Stimulated activated CD8-positive, alpha-beta memory T cell treated with anti-CD3 and anti-CD28 coated beads, Interleukin-15, amount 100 ng/mL, for 24 hours (primary cell): ENCODE results near the gene RCOR2.
"Not testable (repeated sequence)": the region's sequence is repeated elsewhere in the genome, so short reads cannot be mapped to it uniquely, and the experiment has no call there.

Experiments
- DNase-seq: peaks from one replicate; pipeline ENCODE4 v3.0.0-alpha.2; 2020; ENCODE audit warnings: low read depth

The RCOR2 gene

DNA sequence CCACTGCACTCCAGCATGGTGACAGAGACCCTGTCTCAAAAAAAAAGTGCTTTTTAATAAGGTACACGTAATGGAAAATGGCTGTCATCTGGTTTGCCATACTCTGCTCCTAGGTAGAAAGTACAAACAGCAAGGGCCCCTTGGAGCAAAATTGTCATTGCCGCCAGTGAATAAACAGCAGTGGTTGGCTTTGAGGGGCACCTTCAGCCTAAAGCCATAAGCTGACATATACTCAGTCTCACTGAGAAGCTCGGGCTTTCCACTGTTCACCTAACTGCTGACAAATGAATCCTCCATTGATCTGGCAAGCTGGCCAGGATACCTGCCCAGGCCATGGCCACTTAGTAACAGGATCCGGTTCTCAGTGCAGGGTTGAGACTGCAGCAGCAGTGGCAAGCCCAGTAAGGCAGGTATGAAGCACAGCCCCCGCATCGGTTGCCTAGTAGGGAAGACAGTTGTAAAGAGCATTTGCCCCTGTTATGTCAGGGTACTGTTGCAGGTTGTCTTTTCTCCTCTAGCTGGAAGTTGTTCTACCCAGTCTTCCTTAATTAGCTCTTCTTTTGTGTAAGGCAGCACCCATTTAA lies 39.2 kb downstream of the RCOR2 start:
- DNase-seq = no peak

DNA sequence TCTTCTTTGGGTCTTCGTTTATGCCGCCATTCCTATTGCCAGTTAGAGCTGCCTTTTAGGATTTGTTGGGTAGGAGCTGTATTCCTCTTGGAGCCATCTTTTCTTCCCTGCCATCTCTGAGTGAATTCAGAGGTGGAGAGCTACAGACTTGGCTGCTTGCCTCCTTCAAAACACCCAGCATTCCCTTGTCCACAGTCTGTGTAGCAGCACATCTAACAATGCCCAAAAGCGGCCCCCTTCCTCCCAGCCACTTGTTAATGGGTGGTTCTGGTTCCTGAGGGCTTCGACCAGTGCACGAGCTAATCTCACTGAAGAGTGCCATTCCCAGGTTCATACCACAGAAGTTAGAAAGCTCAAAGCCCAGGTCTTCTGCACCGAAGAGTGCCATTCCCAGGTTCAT lies 40.3 kb downstream of the RCOR2 start:
- no peak for DNase-seq

DNA sequence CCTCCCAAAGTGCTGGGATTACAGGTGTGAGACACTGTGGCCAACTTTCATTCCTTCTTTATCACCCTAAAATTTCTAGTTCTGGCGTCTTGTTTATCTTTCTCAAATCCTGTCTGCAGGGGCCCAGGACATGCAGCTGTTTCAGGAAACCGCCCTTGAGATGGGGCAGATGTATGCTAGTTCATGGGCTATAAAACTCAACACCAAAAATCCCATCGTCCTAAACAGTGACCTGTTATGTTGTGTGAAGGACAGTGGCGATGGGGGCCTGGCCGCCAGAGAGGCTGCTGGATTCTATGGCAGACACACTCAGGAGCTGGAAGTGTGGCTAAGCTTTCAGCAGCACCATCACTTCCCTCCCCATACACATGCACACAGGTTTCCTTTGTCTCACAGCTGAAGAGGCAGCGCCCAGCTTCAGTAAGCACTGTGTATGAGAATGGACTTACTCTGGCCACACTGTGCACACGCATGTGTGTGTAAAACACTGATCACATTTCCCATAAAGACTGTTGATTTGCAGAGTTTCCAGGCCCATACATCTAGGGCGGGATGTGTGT lies 41.4 kb downstream of the RCOR2 start:
- no peak for DNase-seq

DNA sequence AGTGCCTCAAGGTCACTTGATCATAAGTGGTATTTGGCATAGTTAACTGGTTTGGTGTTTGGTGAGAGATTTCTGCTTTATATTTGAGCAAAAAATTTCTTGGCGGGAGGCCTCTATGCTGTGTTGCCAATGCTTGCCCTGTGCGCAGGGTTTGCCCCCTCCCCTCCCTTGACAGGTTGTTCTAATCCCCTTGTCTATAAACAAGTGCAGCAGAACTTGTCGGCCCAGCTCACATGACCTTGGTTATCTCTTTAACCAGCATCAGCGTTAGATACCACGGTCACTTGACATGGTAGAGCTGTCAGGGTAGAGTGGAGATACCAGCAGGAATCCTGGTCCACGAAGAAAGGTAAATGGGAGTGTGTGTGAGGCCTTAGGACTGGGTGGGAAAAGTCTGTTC lies 42.5 kb downstream of the RCOR2 start:
- DNase-seq = no peak

DNA sequence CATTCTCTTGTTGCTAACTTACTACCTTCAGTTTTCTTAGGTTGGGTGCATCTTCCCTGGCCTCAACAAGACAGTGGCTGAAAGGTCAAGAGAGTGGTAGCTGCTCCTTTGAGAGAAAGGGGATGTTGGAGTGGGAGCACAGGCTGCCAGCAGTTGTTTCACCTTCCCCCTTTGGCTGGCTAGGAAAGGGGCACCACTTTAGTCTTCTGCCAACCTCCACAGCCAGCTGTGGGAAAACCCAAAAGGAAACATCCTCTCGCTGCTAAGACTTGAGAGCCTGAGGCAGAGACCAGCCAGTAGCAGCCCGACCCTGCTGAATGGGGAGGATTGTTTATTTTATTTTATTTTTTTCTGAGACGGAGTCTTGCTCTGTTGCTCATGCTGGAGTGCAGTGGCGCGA lies 43.7 kb downstream of the RCOR2 start:
- DNase-seq = no peak

DNA sequence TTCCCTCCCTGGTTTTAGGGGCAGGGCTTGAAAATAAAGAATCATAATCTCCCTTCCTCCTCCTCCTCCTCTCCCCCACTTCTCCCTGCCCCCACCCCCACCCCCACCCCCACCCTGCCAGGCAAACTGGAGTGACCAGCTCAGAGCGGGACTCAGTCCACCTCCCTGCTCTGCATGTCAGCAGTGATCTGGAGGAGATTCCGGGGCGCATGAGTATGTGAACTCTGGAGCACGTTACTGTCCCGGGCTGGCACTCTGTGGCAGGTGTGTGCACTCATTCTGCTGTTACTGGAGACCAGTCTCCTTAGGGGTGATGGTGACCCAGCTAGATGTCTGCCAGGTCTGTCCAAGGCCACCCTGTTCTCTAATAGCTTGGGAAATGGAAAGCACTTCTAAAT lies 44.2 kb downstream of the RCOR2 start:
- no peak for DNase-seq

DNA sequence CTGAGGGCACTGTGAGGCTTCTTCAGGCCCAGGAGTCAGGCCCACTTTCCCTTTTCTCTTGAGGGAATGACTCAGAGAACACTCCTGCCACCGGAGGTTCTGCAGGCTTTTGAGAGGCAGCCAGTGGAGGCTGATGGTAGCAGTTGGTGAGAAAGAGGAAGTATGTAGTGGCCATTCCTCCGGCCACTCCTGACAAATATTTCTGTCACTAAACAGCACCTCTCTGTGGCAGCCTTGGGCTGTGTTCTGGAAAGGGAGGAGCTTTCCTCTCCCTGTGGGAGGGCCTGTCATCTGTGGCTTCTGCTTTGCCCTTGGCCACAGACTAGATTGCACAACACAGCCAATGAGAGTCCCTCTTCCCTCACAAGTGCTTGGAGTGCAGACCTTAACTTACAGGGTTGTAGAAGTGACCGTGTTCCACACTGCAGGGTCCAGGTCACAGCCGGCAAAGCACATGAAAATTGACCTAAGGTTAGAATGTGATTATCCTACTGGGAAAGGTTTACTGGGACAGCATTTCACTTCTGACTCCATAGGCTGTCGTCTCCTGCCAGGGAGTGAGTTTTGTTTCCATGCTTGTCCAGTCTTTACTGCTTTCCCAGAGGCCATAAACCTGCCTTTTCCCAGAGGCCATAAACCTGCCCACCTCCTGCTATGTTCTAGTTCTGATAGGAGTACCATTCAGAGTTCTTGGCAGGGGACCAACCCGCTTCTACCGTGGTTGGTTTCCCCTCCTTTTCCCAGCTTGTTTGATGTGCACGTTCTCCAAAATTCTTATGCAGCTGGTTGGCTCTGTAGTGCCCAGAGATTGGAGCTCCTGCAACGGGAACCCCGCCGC lies 44.8 kb downstream of the RCOR2 start:
- DNase-seq = no peak

DNA sequence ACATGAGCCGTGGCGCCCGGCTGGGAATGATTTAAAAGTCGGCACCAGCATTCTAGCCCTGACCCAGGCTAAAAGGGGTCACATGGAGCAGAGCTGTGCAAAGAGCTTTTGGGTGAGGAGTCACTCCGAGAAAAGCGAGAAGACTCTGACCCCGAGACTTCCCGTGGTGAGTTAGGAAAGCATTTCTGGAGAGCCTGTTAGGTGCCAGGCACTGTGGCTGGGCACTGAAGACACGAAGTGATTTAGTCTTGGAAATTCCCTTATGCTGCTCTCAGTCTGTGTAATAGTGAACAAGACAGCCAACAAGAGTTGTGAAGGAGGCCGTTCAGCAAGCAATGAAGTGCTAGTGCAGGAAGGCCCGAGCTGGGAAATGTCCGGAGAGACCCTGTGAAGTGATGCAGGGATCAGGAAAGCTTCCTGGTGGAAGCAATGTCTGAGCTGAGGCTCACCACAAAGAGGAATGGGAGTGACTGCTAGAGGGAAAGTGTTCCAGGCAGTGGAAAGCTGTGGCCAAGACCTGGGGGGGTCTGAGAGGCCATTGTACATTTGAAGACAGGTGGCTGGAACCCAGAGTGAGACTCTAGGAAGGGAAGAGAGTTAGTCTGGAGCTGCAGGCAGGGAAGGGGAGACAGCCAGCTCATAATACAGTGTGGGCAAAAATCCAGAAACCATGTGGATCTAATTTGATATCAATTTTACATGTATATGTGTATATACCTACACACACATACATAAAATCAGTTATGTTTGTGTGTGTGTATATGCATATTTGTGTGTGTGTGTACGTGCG lies 46.4 kb downstream of the RCOR2 start:
- no peak for DNase-seq

DNA sequence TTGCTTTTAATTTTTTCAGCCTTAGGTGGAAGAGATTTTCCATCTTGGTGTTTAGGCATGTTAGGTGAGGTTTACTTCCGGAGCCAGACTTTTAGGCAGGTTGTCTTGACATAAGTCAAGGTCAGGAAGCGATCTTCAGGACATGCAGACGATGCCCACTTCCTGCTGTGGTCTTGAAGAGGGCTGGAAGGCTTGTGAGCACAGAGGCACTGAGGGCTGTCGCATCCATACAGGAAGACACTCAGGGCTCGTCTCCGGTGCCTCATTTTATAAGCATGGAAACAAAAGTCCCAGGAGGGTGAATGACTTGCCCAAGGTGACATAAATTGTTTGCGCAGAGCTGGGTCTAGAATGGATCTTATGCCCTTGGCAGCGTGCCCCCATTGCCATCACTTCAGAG lies 47.3 kb downstream of the RCOR2 start:
- no peak for DNase-seq

DNA sequence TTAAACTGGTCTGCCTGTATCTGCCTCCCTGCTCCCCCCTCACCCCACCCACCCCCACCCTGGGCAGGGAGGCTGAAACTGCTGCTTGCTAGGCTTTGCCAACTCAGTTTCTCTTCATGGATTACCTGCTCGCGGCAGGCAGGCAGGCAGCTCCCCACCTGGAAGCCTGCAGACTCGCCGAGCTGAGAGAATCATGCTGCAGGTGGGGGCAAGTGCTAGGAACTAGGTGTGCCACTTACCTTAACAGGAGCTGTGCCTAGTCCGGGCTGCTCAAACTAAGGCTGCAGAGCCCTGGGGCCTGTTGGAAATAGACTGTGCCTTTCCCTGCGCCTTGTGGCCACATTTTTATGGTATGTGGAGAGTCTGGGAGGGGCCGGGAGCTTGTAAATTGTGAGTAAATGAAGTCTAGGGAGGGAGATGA lies 47.8 kb downstream of the RCOR2 start:
- no peak for DNase-seq

DNA sequence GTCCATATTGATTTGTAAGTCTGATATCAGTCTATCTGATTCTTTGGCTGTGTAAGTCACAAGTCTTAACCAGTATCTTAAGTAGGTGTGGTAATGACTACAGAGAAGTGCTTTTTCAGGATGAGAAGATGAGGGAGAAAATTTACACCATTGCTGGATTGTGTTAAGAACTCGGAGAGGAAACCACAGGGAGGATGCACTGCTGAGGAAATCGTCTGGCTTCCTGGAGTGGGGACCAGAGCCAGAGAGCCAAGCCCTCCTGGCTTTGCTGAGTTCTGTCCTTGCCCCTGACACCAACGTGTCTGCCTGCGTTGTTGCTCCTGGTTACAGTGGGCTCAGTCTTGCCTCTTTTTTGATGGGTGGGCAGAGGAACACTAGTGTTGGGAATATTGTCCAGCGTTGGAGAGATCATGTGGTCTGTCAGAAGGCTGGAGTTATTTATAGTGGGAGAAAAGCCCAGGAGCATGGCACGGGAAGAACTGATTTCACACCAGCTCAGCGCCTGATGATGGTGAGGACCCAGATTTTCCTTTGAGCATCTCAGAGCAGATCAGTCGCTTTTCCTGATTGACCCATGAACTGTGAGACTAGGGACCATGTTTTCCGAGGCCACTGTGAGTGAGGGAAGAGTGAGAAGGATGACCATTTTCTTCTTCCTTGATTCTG lies 48.4 kb downstream of the RCOR2 start:
- DNase-seq = no peak

DNA sequence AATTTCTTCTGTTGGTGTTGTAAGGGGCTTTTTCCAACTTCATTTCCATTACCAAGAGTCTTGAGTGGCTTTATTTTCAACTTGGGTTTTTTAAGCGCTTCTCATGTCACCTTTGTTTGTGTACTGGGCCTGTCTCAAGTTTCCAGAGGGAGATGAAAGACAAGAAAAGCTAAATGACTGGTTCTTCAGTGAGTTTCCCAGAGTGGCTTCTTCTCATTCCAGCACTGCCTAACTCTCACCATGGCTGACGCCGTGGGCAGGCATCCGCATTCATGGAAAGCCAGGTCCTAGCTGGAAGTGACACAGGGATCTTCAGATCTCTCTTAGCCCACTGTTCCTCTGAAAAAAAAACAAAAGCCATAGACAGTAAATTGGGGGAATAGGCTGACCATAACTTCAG lies 49.5 kb downstream of the RCOR2 start:
- DNase-seq = no peak

DNA sequence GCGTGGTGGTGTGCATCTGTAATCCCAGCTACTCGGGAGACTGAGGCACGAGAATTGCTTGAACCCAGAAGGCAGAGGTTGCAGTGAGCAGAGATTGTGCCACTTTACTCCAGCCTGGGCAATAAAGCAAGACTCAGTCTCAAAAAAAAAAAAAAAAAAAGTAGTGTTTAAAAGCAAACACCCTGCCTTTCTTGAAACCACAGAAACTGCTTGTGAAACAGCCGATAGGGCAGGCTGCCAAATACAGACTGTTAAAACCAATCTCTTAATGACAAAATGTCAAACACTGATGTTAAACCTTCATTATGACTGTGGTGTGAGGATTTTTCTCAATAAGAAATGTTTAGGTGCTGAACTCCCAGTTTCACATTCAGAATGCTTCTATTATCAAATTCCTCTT lies 50.8 kb downstream of the RCOR2 start:
- peak; percentile 22 for DNase-seq

DNA sequence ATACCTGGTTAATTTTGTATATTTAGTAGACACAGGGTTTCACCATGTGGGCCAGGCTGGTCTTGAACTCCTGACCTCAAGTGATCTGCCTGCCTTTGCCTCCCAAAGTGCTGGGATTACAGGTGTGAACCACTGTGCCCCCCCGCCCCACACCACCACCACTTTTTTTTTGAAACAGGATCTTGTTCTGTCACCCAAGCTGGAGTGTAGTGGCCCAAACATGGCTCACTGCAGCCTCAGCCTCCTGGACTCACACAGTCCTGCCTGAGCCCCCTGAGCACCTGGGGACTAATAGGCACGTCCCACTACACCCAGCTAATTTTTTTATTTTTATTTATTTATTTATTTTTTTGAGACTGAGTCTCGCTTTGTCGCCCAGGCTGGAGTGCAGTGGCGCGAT lies 53.3 kb downstream of the RCOR2 start:
- DNase-seq = not testable (repeated sequence)

DNA sequence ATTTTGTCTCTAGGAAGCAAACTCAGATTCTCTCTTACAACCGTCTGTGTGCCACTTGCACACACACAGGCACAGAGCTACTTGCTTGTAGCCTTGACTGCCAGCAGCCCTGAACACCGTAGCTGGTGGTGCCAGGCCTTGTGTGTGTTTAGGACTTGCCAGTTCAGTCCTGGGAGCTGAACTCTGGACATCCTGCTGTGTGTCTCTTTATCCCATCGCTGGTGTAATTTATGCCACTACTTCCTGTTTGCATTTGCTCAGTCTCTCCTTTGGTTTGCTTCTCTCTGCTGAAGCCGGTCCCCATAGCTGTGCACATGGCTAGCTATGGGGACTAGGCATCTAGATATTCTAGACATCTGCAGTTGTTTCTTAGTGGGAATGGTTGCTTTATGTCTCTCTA lies 54.0 kb downstream of the RCOR2 start:
- DNase-seq = no peak
